H9 (cell line): ENCODE results near the gene SAXO1. TPM values are rescaled to one million over a fixed set of nuclear protein-coding genes. Genes with fewer than 3 reads are reported as not detected.

Experiments used
- DNase-seq: peaks from one replicate; pipeline ENCODE4 v3.0.0-alpha.2; 2017
- H2AFZ ChIP-seq: one replicate; pipeline ENCODE4 v1.6.1; 2013; ENCODE audit warnings: mild to moderate bottlenecking, low read length, control low read depth, moderate library complexity
- H2AK5ac ChIP-seq: 2 replicates; pipeline ENCODE4 v1.6.1; 2013; ENCODE audit warnings: low read length, control low read depth, mixed read lengths; ENCODE audit not compliant: insufficient read length
- H2BK120ac ChIP-seq: one replicate; pipeline ENCODE4 v1.6.1; 2013; ENCODE audit warnings: low read depth, mild to moderate bottlenecking, low read length, control low read depth, inconsistent platforms; ENCODE audit not compliant: poor library complexity, severe bottlenecking
- H2BK12ac ChIP-seq: 2 replicates; pipeline ENCODE4 v1.6.1; 2013; ENCODE audit warnings: low read length, control low read depth, mixed read lengths, low read depth; ENCODE audit not compliant: insufficient read length
- H2BK15ac ChIP-seq: 2 replicates; pipeline ENCODE4 v1.6.1; 2013; ENCODE audit warnings: low read depth, low read length, control low read depth
- H2BK20ac ChIP-seq: one replicate; pipeline ENCODE4 v1.6.1; 2013; ENCODE audit warnings: low read depth, mild to moderate bottlenecking, low read length, control low read depth, inconsistent platforms; ENCODE audit not compliant: poor library complexity, severe bottlenecking
- H2BK5ac ChIP-seq: 2 replicates; pipeline ENCODE4 v1.6.1; 2013; ENCODE audit warnings: low read length, control low read depth, mixed read lengths; ENCODE audit not compliant: insufficient read length
- H3K14ac ChIP-seq: 2 replicates; pipeline ENCODE4 v1.6.1; 2013; ENCODE audit warnings: low read length, control low read depth; ENCODE audit not compliant: insufficient read depth
- H3K18ac ChIP-seq: 2 replicates; pipeline ENCODE4 v1.6.1; 2013; ENCODE audit warnings: low read depth, mild to moderate bottlenecking, mixed read lengths, low read length, control low read depth; ENCODE audit not compliant: insufficient read length
- H3K23ac ChIP-seq: 2 replicates; pipeline ENCODE4 v1.6.1; 2013; ENCODE audit warnings: low read length, control low read depth, mixed read lengths, low read depth; ENCODE audit not compliant: insufficient read length
- H3K23me2 ChIP-seq: 2 replicates; pipeline ENCODE4 v1.6.1; 2013; ENCODE audit warnings: low read depth, mild to moderate bottlenecking, mixed read lengths, low read length, control low read depth; ENCODE audit not compliant: insufficient read length, poor library complexity, severe bottlenecking
- H3K27ac ChIP-seq: 2 replicates; pipeline ENCODE4 v1.5.1; 2013; ENCODE audit warnings: low read length, control low read depth, mixed read lengths, low read depth; ENCODE audit not compliant: insufficient read length
- H3K27me3 ChIP-seq: 2 replicates; pipeline ENCODE4 v1.6.1; 2013; ENCODE audit warnings: low read length, control low read depth, inconsistent platforms; ENCODE audit not compliant: insufficient read depth
- H3K4ac ChIP-seq: 2 replicates; pipeline ENCODE4 v1.6.1; 2013; ENCODE audit warnings: low read depth, mild to moderate bottlenecking, control low read depth, inconsistent platforms, low read length, moderate library complexity
- H3K4me1 ChIP-seq: 2 replicates; pipeline ENCODE4 v1.6.1; 2013; ENCODE audit warnings: low read length, control low read depth, inconsistent platforms; ENCODE audit not compliant: insufficient read depth
- H3K4me2 ChIP-seq: 2 replicates; pipeline ENCODE4 v1.6.1; 2013; ENCODE audit warnings: low read length, control low read depth, mixed read lengths; ENCODE audit not compliant: insufficient read length, insufficient read depth
- H3K56ac ChIP-seq: 2 replicates; pipeline ENCODE4 v1.6.1; 2013; ENCODE audit warnings: low read depth, mild to moderate bottlenecking, mixed read lengths, low read length, control low read depth; ENCODE audit not compliant: insufficient read length
- H3K79me1 ChIP-seq: 2 replicates; pipeline ENCODE4 v1.6.1; 2013; ENCODE audit warnings: low read depth, mild to moderate bottlenecking, moderate library complexity, low read length, control low read depth, inconsistent platforms; ENCODE audit not compliant: insufficient read depth, poor library complexity, severe bottlenecking
- H3K79me2 ChIP-seq: 2 replicates; pipeline ENCODE4 v1.6.1; 2013; ENCODE audit warnings: low read length, control low read depth, inconsistent platforms; ENCODE audit not compliant: insufficient read depth
- H3K9ac ChIP-seq: 2 replicates; pipeline ENCODE4 v1.6.1; 2013; ENCODE audit warnings: low read length, control low read depth, mixed read lengths; ENCODE audit not compliant: insufficient read length; ENCODE audit errors: extremely low read depth
- H3K9me3 ChIP-seq: one replicate; pipeline ENCODE4 v1.6.1; 2013; ENCODE audit warnings: low read depth, low read length, inconsistent platforms; ENCODE audit not compliant: control insufficient read depth
- H3T11ph ChIP-seq: one replicate; pipeline ENCODE4 v1.6.1; 2013; ENCODE audit warnings: mild to moderate bottlenecking, low read length, control low read depth, inconsistent platforms
- H4K20me1 ChIP-seq: one replicate; pipeline ENCODE4 v1.6.1; 2013; ENCODE audit not compliant: control insufficient read depth, insufficient read length, insufficient read depth
- H4K5ac ChIP-seq: 2 replicates; pipeline ENCODE4 v1.6.1; 2013; ENCODE audit warnings: low read depth, mild to moderate bottlenecking, mixed read lengths, low read length, control low read depth; ENCODE audit not compliant: insufficient read length
- H4K8ac ChIP-seq: replicated peaks from 2 replicates; pipeline ENCODE4 v1.6.1; 2013; ENCODE audit warnings: low read length, control low read depth, mixed read lengths, low read depth; ENCODE audit not compliant: insufficient read length
- H4K91ac ChIP-seq: 2 replicates; pipeline ENCODE4 v1.6.1; 2013; ENCODE audit warnings: low read depth, mild to moderate bottlenecking, moderate library complexity, mixed read lengths, low read length, control low read depth; ENCODE audit not compliant: insufficient read length
- H3K27ac Mint-ChIP-seq, 3 experiments: 2 replicates in 2 of 3; 3 replicates in 1 of 3; pipeline ENCODE4 v1.8.0; 2020 to 2021; ENCODE audit warnings: mixed read lengths in 3 of 3, mild to moderate bottlenecking in 1 of 3, moderate library complexity in 1 of 3
- H3K27me3 Mint-ChIP-seq: 2 replicates; pipeline ENCODE4 v1.8.0; 2021; ENCODE audit warnings: low read depth, mild to moderate bottlenecking, moderate library complexity, mixed read lengths
- H3K36me3 Mint-ChIP-seq, 3 experiments: 2 replicates in 2 of 3; 3 replicates in 1 of 3; pipeline ENCODE4 v1.8.0; 2020 to 2021; ENCODE audit warnings: low read depth in 3 of 3, mixed read lengths in 3 of 3; ENCODE audit not compliant: insufficient read depth in 1 of 3
- H3K4me1 Mint-ChIP-seq, 2 experiments: 2 replicates each; pipeline ENCODE4 v1.8.0; 2020; ENCODE audit warnings: mixed read lengths in 2 of 2
- H3K4me3 Mint-ChIP-seq, 2 experiments: 2 replicates in 1 of 2; 3 replicates in 1 of 2; pipeline ENCODE4 v1.8.0; 2020 to 2021; ENCODE audit warnings: mild to moderate bottlenecking in 2 of 2, mixed read lengths in 2 of 2, moderate library complexity in 1 of 2
- H3K9me3 Mint-ChIP-seq, 2 experiments: 2 replicates in 1 of 2; 3 replicates in 1 of 2; pipeline ENCODE4 v1.8.0; 2020; ENCODE audit warnings: mild to moderate bottlenecking in 2 of 2, mixed read lengths in 2 of 2, moderate library complexity in 1 of 2
- WGBS: extraction: QIAGEN DNeasy Blood & Tissue Kit; methylation state at CpG from one replicate; pipeline ENCODE4 v1.1.7; 2013; ENCODE audit warnings: missing lambda C conversion rate, low lambda C conversion rate, mixed read lengths; ENCODE audit not compliant: insufficient read length; ENCODE audit errors: extremely low coverage; 5-methylcytosine and 5-hydroxymethylcytosine counted together
- total RNA-seq: library from RNA; stranded (reverse); gene quantifications from 2 replicates; pipeline ENCODE4 v1.2.1, GENCODE V29; 2021
- TF ChIP-seq, protein P1 (sequence below): fragments of 200-600 bp; sonication (generic); conservative IDR thresholded peaks from 3 replicates; pipeline ENCODE4 v1.8.0; 2021; ENCODE audit warnings: antibody characterized with exemption, mild to moderate bottlenecking

SAXO1 gene
- total RNA-seq, 1 experiment from 2014 or later: 0.09 TPM

DNA sequence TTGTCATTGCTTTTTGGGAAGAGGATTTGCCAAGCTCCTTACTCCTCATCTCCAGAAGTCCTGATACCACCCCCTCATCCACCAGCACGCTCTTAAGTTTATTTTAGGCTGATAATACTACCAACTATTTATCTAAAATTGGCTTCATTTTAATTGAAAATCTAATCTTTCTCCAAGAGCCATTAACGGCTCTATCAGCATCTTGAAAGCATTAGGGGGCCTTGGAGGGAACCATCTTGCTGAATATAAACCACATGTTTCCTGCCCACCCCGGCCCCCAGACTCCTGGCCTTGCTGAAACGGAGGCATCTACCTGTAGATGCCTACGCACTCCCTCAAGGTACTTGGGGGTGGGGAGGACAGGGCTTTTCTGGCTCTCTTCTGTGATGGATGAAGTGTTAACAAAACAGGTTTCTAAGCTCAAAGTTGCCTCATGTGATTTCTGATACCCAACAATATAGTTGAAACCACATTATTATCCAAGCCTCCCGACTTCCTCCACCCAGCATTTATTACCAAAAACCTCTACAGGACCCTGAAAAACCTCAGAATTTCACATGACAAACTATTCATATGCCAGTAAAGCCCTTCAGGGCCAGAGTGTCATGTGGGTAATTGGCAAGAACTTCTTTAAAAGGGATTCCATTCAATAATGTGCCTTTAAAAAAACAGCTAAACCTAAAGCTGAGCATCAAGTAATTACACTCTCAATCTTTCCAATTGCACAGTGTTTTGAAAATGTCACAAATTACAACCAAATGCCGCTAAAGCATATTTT, 96.7 kb downstream of the SAXO1 start:
- no peaks in the 10 kb centered on the region for H3K4me1 ChIP-seq
- H3K27me3 ChIP-seq: no peaks in the 10 kb centered on the region
- H2BK5ac ChIP-seq: no peak overlapping the region
- no peak overlapping the region for H4K5ac ChIP-seq
- H3K4me2 ChIP-seq: no peak overlapping the region
- no peak overlapping the region for H3T11ph ChIP-seq
- H3K56ac ChIP-seq: no peak overlapping the region
- no peak overlapping the region for H2BK120ac ChIP-seq
- H3K4me3 Mint-ChIP-seq: no peak overlapping the region
- H3K79me2 ChIP-seq: no peaks in the 10 kb centered on the region
- H3K4me1 Mint-ChIP-seq: peaks cover 3 to 8% of the 10 kb centered on the region in 2 experiments; a peak in 2 of 4 replicates
- H4K20me1 ChIP-seq: no peaks in the 10 kb centered on the region
- H2BK15ac ChIP-seq: no peak overlapping the region
- TF ChIP-seq, protein P1, sequence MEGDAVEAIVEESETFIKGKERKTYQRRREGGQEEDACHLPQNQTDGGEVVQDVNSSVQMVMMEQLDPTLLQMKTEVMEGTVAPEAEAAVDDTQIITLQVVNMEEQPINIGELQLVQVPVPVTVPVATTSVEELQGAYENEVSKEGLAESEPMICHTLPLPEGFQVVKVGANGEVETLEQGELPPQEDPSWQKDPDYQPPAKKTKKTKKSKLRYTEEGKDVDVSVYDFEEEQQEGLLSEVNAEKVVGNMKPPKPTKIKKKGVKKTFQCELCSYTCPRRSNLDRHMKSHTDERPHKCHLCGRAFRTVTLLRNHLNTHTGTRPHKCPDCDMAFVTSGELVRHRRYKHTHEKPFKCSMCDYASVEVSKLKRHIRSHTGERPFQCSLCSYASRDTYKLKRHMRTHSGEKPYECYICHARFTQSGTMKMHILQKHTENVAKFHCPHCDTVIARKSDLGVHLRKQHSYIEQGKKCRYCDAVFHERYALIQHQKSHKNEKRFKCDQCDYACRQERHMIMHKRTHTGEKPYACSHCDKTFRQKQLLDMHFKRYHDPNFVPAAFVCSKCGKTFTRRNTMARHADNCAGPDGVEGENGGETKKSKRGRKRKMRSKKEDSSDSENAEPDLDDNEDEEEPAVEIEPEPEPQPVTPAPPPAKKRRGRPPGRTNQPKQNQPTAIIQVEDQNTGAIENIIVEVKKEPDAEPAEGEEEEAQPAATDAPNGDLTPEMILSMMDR: no peak
- no peak overlapping the region for H3K23ac ChIP-seq
- no peak overlapping the region for H3K14ac ChIP-seq
- no peak overlapping the region for H2AFZ ChIP-seq
- no peak overlapping the region for H2AK5ac ChIP-seq
- H3K4ac ChIP-seq: no peak overlapping the region
- no peak overlapping the region for H2BK20ac ChIP-seq
- WGBS: no CpG with 5 or more reads among the region's 7 CpGs
- H3K27me3 Mint-ChIP-seq: no peaks in the 10 kb centered on the region
- H4K91ac ChIP-seq: no peak overlapping the region
- no peaks in the 10 kb centered on the region for H3K36me3 Mint-ChIP-seq
- H4K8ac ChIP-seq: no peak overlapping the region
- no peaks in the 10 kb centered on the region for H3K23me2 ChIP-seq
- no peak overlapping the region for H3K27ac ChIP-seq
- no peak overlapping the region for H2BK12ac ChIP-seq
- no peak for DNase-seq
- H3K9me3 ChIP-seq: no peaks in the 10 kb centered on the region
- H3K27ac Mint-ChIP-seq: no peak overlapping the region
- no peak overlapping the region for H3K18ac ChIP-seq
- H3K9ac ChIP-seq: no peak overlapping the region
- no peaks in the 10 kb centered on the region for H3K79me1 ChIP-seq
- no peaks in the 10 kb centered on the region for H3K9me3 Mint-ChIP-seq
